SK-N-MC (cell line): Measurements from ENCODE around the gene DLG2.

Experiments
- DNase-seq: peaks from one replicate; pipeline ENCODE4 v3.0.0-alpha.2; 2011; ENCODE audit warnings: low read depth, low spot score
- H3K27ac ChIP-seq: fragments of 200-600 bp; sonication (generic); 2 replicates; pipeline ENCODE4 v1.5.1; 2016; ENCODE audit warnings: mixed run types
- H3K36me3 ChIP-seq: fragments of 200-600 bp; sonication (generic); 2 replicates; pipeline ENCODE4 v1.6.1; 2017; ENCODE audit warnings: antibody characterized with exemption, low read length, mixed read lengths; ENCODE audit not compliant: insufficient read depth
- H3K4me3 ChIP-seq: fragments of 200-600 bp; sonication (generic); 2 replicates; pipeline ENCODE4 v1.5.1; 2016
- H3K9ac ChIP-seq: fragments of 200-600 bp; sonication (generic); 2 replicates; pipeline ENCODE4 v1.8.0; 2017; ENCODE audit warnings: mixed run types, mixed read lengths; ENCODE audit not compliant: insufficient read length
- H3K9me3 ChIP-seq: fragments of 200-600 bp; sonication (generic); 2 replicates; pipeline ENCODE4 v1.6.1; 2017; ENCODE audit warnings: low read depth, mild to moderate bottlenecking, antibody characterized with exemption, low read length, moderate library complexity, mixed read lengths
- EZH2 ChIP-seq: fragments of 200-600 bp; sonication (generic); IDR thresholded peaks from one replicate; pipeline ENCODE4 v1.6.1; 2017; ENCODE audit warnings: antibody characterized with exemption
- FOXP2 ChIP-seq: optimal IDR thresholded peaks from 2 replicates; pipeline ENCODE3; 2011; ENCODE audit warnings: mild to moderate bottlenecking, moderate library complexity; ENCODE audit not compliant: insufficient read depth; ENCODE audit errors: extremely low read length, control extremely low read depth
- POLR2AphosphoS5 ChIP-seq: IDR thresholded peaks from 2 replicates; pipeline ENCODE4 v1.6.1; 2012; ENCODE audit warnings: mild to moderate bottlenecking, low read depth, low read length, borderline replicate concordance

Gene DLG2

DNA sequence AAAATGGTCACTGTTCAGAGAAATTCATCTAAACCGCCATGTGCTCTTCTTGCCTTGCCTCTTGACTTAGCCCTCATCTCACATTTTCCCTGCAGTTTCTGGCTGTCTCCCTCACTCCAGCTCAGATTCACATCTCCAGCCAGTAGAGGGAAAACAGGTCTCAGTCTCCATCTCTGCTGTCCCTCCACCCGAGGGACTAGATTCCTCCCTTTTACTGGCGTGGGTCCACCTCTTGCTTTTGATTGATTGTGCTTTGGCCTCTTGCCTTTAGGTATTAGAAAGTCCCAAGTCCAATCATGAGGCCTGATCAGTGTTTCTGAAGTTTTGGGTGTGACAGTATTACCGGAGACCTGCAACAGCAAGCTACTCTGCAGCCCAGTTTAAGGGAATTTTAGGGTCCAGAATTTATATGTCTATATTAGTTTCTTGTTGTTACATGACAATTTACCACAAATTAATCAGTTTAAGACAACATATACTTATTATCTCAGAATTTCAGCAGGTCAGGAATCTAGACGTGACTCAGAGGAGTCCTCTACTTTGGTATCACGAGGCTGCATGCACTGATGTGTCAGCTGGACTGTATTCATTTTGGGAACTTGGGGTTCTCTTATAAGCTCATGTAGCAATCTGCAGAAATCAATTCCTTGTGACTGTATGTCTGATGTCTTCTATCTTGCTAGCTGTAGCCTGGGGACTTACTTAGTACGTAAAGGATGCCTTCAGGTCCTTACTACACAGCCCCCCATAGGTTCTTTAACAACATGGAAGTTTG lies 1535.7 kb downstream of the DLG2 start:
- TF ChIP-seq EZH2 (no peak), POLR2AphosphoS5 (no peak), FOXP2 (no peak)
- no peaks in the 10 kb centered on the region for H3K36me3 ChIP-seq
- H3K9ac ChIP-seq = no peak overlapping the region
- H3K4me3 ChIP-seq = no peak overlapping the region
- H3K27ac ChIP-seq = no peak overlapping the region
- DNase-seq = no peak
- no peaks in the 10 kb centered on the region for H3K9me3 ChIP-seq

DNA sequence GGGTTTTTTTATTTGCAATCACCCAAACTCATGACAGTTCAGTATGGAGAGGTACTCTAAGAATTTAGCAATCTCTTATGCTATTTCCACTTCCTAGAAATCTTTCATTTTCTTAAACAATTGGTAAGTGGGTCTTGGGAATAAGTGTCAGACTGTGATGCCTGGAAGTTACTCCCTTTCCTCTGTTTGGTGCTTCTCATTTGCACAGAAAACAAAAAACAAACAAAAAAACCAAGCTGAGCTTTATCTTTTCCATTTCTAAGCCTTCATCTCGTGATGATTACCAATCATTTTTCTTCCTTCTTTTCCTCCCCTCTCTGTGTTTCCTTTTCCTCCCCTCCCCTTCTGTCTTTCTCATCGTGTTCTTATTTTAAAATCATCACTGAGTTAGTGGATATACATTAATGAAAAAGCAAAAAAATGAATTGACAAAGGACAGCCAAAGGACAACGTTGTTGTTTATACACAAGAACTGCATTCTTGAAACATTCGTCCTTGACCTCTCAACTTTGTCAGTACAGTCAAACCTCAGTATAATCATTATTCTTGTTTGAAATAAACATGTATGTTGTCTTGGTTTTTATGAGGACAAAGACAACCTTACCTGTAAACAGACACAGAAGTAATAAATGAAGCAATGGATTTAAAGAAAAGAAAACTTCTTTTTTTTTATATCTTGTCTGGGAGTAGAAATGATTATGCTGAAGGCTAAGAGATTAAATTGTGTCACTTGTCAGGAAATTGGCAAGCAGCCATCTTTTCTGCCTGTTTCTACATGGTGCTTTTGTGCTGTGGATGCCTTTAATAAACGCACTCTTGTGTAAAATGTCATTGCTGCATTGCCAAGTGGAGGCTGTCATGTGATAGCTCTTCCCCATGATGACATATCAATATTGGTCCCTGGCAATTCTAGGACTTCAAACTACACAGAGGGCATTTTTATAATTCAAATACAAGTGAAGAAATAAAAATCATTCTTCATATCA lies 1537.8 kb downstream of the DLG2 start:
- H3K9ac ChIP-seq = no peak overlapping the region
- TF ChIP-seq FOXP2 = no peak
- no peak for TF ChIP-seq POLR2AphosphoS5
- TF ChIP-seq EZH2 = no peak
- H3K36me3 ChIP-seq = no peaks in the 10 kb centered on the region
- H3K4me3 ChIP-seq = no peak overlapping the region
- DNase-seq = peak; percentile 50
- H3K27ac ChIP-seq = no peak overlapping the region
- no peaks in the 10 kb centered on the region for H3K9me3 ChIP-seq

GRCh38 chr11:84071851-84072250 lies 1555.3 kb downstream of the DLG2 start:
- no peak for DNase-seq
- no peak overlapping the region for H3K27ac ChIP-seq
- H3K36me3 ChIP-seq = no peaks in the 10 kb centered on the region
- H3K9me3 ChIP-seq = no peaks in the 10 kb centered on the region
- H3K9ac ChIP-seq = no peak overlapping the region
- H3K4me3 ChIP-seq = no peak overlapping the region
- TF ChIP-seq POLR2AphosphoS5 = no peak
- TF ChIP-seq FOXP2 = no peak
- no peak for TF ChIP-seq EZH2

- DNase-seq = no peak
- no peak overlapping the region for H3K27ac ChIP-seq
Observed at GRCh38 chr11:84069048-84069447, 1558.1 kb downstream of the DLG2 start.

GRCh38 chr11:84061726-84062125 lies 1565.4 kb downstream of the DLG2 start:
- Histone ChIP-seq H3K36me3 (no peaks in the 10 kb centered on the region), H3K9ac (no peak overlapping the region), H3K4me3 (no peak overlapping the region), H3K9me3 (no peaks in the 10 kb centered on the region), H3K27ac (no peak overlapping the region)
- TF ChIP-seq FOXP2 (no peak), POLR2AphosphoS5 (no peak), EZH2 (no peak)
- no peak for DNase-seq

More at GRCh38 chr11:84069048-84069447, 1558.1 kb downstream of the DLG2 start:
- H3K4me3 ChIP-seq = no peak overlapping the region
- no peaks in the 10 kb centered on the region for H3K36me3 ChIP-seq
- no peaks in the 10 kb centered on the region for H3K9me3 ChIP-seq
- no peak for TF ChIP-seq FOXP2
- no peak overlapping the region for H3K9ac ChIP-seq

- no peak for TF ChIP-seq POLR2AphosphoS5
- TF ChIP-seq EZH2 = no peak
- TF ChIP-seq FOXP2 = no peak
- Histone ChIP-seq H3K4me3 (no peak overlapping the region), H3K27ac (no peak overlapping the region), H3K36me3 (no peaks in the 10 kb centered on the region), H3K9ac (no peak overlapping the region), H3K9me3 (no peaks in the 10 kb centered on the region)
- DNase-seq = no peak
Observed at GRCh38 chr11:84056653-84057376, 1570.3 kb downstream of the DLG2 start.

DNA sequence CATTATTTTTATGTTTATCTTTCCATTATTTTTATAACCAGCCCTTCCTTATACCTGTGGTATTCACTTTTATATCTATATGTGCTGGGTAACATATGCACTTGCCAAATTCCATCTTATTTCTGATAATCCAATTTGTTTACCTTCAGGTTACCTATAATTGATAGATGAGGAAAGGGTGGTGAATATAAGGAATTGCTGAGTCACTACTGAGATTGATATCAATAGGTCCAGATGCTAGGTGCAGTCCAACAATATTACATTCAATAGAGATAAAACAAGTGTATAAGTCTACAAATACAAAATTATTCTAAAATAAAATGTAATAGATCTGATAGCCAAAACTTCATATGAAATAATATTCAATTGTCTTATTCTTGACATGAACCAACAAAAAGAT lies 1582.0 kb downstream of the DLG2 start:
- DNase-seq = no peak
- Histone ChIP-seq H3K27ac (no peak overlapping the region), H3K36me3 (no peaks in the 10 kb centered on the region), H3K9ac (no peak overlapping the region), H3K9me3 (no peaks in the 10 kb centered on the region), H3K4me3 (no peak overlapping the region)
- TF ChIP-seq POLR2AphosphoS5 = no peak
- no peak for TF ChIP-seq EZH2
- TF ChIP-seq FOXP2 = no peak

DNA sequence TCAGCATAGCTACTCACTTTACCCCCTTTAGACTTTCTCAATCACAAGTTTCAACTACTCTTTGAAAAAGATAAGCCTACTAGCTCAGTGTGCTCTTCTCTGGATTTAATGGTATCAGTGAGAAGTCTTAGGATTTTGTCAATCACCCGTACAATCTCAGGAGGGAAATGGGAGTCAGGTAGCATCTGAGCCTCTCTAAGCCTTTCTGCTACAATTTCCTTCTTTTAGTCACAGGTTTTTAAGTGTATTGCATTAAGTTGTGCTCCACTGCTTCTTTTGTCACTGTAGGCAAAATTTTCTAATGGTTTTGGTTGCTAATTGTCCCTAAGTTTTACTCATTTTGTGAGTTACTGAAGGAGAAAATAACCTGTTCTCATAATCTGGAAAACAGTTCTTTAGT lies 1582.4 kb downstream of the DLG2 start:
- Histone ChIP-seq H3K9ac (no peak overlapping the region), H3K27ac (no peak overlapping the region), H3K4me3 (no peak overlapping the region), H3K9me3 (no peaks in the 10 kb centered on the region), H3K36me3 (no peaks in the 10 kb centered on the region)
- TF ChIP-seq POLR2AphosphoS5 (no peak), EZH2 (no peak), FOXP2 (no peak)
- no peak for DNase-seq
